Occipital lobe (tissue), 2 donors: ENCODE measurements around the gene HIC2. TPM values are rescaled to one million over a fixed set of nuclear protein-coding genes. Genes with fewer than 3 reads are reported as not detected.
"Not testable (repeated sequence)": the region's sequence is repeated elsewhere in the genome, so short reads cannot be mapped to it uniquely, and the experiment has no call there.

Experiments used
- DNase-seq: peaks from one replicate; lab custom pipeline; 2025; lab: John Stamatoyannopoulos, UW
- total RNA-seq: library from RNA; depleted of rRNA; stranded (reverse); fragments of >200 nt; gene quantifications from one replicate; pipeline ENCODE4 v1.2.3, GENCODE V29; 2014

The HIC2 gene
- 8.9 TPM for total RNA-seq

GRCh38 chr22:21417227-21417746 lies at the start of gene HIC2:
Gene HIC2, plus strand, starts transcription at chr22:21417371. Its CDS starts 25,461 bp downstream, at chr22:21442832.
- DNase-seq, result not testable (repeated sequence)

DNA sequence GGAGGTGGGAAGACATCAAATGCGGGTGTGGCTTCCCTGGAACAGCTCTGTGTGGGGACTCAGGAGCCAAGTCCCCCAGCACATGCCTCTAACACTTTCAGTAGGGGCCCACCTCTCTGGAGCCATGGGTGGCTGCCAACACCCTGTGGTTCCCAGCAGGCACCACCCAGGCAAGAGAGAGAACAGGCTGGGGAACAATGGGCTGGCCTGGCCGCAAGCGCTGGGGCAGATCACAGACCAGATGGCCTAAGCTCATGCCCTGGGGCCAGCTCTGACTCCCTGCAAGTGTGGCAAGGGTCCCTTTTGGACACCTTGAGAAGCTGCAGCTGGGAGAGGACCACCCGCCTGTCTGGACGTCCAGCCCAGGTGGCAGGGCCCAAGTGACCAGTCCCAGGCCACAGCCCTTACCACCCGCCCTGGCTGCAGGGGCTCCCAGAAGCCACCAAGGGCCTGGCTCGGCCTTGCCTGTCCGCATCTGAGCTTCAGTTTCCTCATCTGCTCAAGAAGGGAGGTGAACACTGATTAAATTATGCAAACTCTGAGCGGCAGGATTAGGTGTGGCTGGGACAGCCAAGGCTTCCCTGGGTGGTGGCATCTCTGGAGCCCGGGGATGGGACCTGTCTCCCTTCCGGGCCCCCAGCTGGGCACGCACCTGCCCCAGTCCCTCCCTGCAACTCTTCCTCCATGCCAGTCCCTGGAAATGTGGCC lies 48.4 kb upstream of the HIC2 start:
- not testable (repeated sequence) for DNase-seq

- DNase-seq, result not testable (repeated sequence)
Measured at GRCh38 chr22:21375880-21376279, 41.3 kb upstream of the HIC2 start.

- not testable (repeated sequence) for DNase-seq
Measured at GRCh38 chr22:21383701-21384467, 33.3 kb upstream of the HIC2 start, which contains the start of gene RIMBP3B. Gene RIMBP3B, plus strand, starts transcription at chr22:21383751. Its CDS starts 108 bp downstream, at chr22:21383859.

GRCh38 chr22:21384468-21385357 lies 32.5 kb upstream of the HIC2 start:
- not testable (repeated sequence) for DNase-seq

DNA sequence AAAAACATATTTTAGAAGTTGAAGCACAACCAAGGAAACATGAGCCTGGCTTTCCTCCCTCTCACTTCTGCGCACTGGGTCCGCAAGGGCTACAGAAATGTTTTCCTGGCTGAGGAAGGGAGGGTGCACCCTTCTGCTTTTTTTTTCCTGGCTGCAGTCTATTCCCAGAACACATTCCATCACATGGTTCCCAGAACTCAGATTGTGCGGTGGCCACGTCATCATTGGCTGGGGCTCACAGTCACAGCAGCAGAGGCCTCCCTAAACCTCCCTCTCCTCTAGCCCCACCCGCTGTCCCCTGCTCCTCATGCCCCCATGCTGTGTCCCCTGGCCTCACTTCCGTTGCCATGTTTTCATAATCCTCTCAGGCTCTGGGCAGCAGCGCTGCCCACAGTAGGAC lies 27.7 kb upstream of the HIC2 start:
- DNase-seq, result not testable (repeated sequence)

GRCh38 chr22:21390013-21390412 lies 27.2 kb upstream of the HIC2 start:
- not testable (repeated sequence) for DNase-seq

DNA sequence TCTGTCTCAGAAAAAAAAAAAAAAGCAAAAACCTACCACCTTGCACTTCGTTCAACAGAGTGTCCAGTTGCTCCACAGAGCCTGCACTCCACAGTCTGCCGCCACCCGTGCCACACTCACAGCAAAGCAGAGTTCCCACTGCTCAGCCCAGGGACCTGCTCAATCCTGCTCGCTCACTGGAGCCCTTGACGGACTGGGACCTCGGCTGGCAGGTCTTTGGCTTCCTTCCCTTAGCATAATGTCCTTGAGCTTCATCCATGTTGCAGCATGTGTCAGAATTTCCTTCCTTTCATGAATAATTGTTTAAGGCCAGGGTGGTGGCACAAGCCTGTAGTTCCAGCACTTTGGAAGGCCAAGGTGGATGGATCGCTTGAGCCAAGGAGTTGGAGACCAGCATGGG lies 22.6 kb upstream of the HIC2 start:
- DNase-seq, result not testable (repeated sequence)

DNA sequence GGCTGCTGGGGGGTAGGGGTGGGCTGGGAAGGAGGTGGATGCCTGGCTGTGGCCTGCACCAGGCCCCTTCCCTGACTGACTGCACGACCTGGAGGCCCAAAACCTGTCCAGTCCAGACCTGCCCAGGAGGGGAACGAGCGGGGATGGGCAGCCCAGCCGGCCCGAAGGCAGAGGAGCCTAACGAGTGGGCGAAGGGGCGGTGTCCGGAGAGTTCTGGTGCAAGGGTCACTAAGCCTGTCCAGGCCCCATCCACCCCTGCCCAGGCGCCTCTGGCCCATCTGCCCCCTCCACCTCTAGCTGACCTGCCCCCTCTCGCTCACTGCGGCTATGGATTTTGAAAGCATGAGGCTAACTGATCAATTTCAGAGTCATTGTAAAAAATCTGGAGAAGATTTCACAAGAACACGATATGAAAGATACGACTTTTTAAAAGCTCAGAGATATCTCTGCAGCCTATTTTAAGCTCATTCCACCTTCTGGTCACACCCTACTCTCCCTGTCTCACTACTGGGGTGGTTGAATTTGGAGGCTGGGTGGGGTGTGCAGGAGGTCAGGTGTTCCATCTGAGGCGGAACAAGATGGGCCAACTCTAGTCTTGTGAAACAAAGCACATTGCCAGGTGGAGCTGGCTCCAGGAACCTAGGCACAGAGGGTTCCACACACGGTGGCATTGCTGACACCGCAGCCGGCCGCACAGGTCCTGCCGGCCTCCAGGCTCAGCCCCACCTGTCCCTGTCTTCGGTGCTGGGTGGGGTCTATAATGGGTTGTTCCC lies 15.8 kb upstream of the HIC2 start:
- DNase-seq, result not testable (repeated sequence)

- DNase-seq, result not testable (repeated sequence)
Measured at GRCh38 chr22:21402763-21403314, 14.3 kb upstream of the HIC2 start.

GRCh38 chr22:21407139-21407538 lies 10.0 kb upstream of the HIC2 start:
- not testable (repeated sequence) for DNase-seq

GRCh38 chr22:21407792-21408191 lies 9.4 kb upstream of the HIC2 start:
- not testable (repeated sequence) for DNase-seq

DNA sequence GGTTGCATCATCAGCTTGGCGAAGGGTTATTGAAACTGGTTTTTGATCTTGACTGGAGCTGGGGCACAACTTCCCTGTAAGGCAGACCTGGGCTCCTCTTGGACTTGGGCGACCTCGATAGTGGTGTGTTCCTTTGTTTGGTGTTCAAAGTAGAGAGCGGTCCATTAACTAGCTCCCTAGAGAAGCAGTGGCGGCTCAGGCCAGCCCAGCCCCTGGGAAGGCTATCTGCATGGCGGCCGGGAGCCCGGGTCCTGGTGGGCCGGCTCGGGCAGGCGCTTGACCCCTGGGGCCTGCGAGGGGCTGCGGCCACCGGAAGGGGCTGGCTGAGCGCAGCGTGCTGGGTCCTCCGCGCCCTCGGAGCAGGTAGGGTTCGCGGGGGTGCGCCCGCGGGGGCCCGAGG lies 796 bp upstream of the HIC2 start:
- not testable (repeated sequence) for DNase-seq

GRCh38 chr22:21417853-21418252 lies 682 bp downstream of the HIC2 start:
- DNase-seq, result not testable (repeated sequence)

- not testable (repeated sequence) for DNase-seq
Measured at GRCh38 chr22:21418974-21419638, 1.9 kb downstream of the HIC2 start.

DNA sequence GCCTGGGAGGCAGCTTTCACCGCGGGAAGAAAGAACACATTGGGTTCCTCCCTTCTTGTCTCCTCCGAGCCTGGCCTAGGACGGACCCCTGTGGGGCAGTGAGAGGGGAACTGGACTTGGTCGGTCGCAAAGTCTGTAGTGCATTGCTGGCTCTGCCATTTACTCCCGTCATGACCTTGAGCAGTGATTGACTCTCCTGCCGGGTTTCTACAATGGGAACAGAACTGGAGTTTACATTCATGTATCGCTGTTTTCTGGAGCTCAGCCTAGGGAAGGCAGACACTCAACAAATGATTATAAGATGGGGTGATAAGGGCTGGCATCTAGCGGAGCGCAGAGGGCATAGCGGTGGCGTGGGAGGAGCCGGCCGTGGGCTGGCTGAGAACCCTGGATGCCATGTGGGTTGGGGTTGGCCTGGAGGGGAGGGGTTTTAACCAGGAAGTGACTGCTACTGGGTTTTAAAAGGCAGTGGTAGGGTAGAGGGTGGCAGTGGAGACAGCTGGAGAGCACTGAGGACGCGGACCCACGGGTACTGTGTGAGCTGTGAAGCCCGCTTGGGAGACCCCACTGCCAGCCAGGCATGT lies 3.1 kb downstream of the HIC2 start:
- DNase-seq, result not testable (repeated sequence)

GRCh38 chr22:21424084-21424709 lies 7.0 kb downstream of the HIC2 start:
- not testable (repeated sequence) for DNase-seq

GRCh38 chr22:21434378-21435233 lies 17.4 kb downstream of the HIC2 start:
- not testable (repeated sequence) for DNase-seq
